Stimulated activated naive CD4-positive, alpha-beta T cell (primary cell): ENCODE data around the gene ERAP2.

ENCODE experiments used
- DNase-seq, 6 experiments: peaks; one replicate each; lab custom pipeline; 2025; lab: John Stamatoyannopoulos, UW

The ERAP2 gene

GRCh38 chr5:96863114-96863513 lies 13.2 kb upstream of the ERAP2 start:
- no peak for DNase-seq

- no peak for DNase-seq
Measured at GRCh38 chr5:96863949-96864584, 12.2 kb upstream of the ERAP2 start.

- no peak for DNase-seq
Measured at GRCh38 chr5:96864922-96865530, 11.3 kb upstream of the ERAP2 start.

- peak in 3 of 6 experiments; percentile 46 to 72 (median 69) for DNase-seq
Measured at GRCh38 chr5:96868603-96869371, 7.5 kb upstream of the ERAP2 start.

GRCh38 chr5:96869372-96869641 lies 7.0 kb upstream of the ERAP2 start:
- DNase-seq, result no peak

GRCh38 chr5:96870094-96871026 lies 5.9 kb upstream of the ERAP2 start:
- peak in 1 of 6 experiments; percentile 4 for DNase-seq

- DNase-seq, result no peak
Measured at GRCh38 chr5:96871027-96871399, 5.3 kb upstream of the ERAP2 start.

- DNase-seq, result no peak
Measured at GRCh38 chr5:96871686-96872085, 4.6 kb upstream of the ERAP2 start.

GRCh38 chr5:96873449-96873848 lies 2.9 kb upstream of the ERAP2 start:
- DNase-seq, result no peak

GRCh38 chr5:96874631-96875030 lies 1.7 kb upstream of the ERAP2 start:
- no peak for DNase-seq

GRCh38 chr5:96875791-96876291 lies 459 bp upstream of the ERAP2 start:
- DNase-seq, result peak in 4 of 6 experiments; percentile 40 to 60 (median 44)

- peak in 2 of 6 experiments; percentile 22 to 58 for DNase-seq
Measured at GRCh38 chr5:96876977-96877469, 723 bp downstream of the ERAP2 start.

- no peak for DNase-seq
Measured at GRCh38 chr5:96879665-96880064, 3.4 kb downstream of the ERAP2 start.

GRCh38 chr5:96880444-96881164 lies 4.3 kb downstream of the ERAP2 start:
- DNase-seq, result no peak

- no peak for DNase-seq
Measured at GRCh38 chr5:96881511-96882115, 5.3 kb downstream of the ERAP2 start.

GRCh38 chr5:96883871-96884270 lies 7.6 kb downstream of the ERAP2 start:
- no peak for DNase-seq

- DNase-seq, result no peak
Measured at GRCh38 chr5:96884995-96885394, 8.7 kb downstream of the ERAP2 start.

GRCh38 chr5:96885518-96886338 lies 9.4 kb downstream of the ERAP2 start:
- DNase-seq, result peak in 4 of 6 experiments; percentile 18 to 75 (median 61)

GRCh38 chr5:96893342-96893741 lies 17.0 kb downstream of the ERAP2 start:
- DNase-seq, result peak in 1 of 6 experiments; percentile 12

GRCh38 chr5:96896276-96896675 lies 20.0 kb downstream of the ERAP2 start:
- DNase-seq, result peak in 5 of 6 experiments; percentile 5 to 82 (median 67)
